ENCODE results near the gene CCDC185.

Gene CCDC185

GRCh38 chr1:223393275-223394214 lies at the start of gene CCDC185:
Gene CCDC185, plus strand, starts transcription at chr1:223393415. Its CDS starts 61 bp downstream, at chr1:223393476.
- DNase-seq: no peak

DNA sequence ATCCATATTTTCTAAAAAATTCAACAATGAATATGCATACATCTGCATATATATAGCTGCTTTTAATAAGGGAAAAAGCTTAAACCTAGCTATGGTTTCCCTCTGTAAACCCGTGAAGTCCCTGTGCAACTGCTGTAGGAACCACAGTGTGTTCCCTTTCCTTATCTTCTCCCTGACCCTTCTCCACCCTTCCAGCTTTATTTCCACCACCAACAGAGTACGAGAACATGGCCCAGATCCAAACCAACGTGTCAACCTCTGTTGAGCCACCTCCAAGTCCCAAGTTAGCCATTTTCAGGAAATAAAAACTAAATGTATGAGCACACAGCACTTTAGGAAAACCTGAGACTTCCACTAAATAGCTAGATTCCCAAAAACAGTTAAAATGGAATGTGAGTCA lies 49.5 kb upstream of the CCDC185 start:
- no peak for DNase-seq

- DNase-seq: no peak
These were observed 48.7 kb upstream of the CCDC185 start for GRCh38 chr1:223344491-223344890.

- DNase-seq: no peak
These were observed 47.5 kb upstream of the CCDC185 start for GRCh38 chr1:223345720-223346119.

DNA sequence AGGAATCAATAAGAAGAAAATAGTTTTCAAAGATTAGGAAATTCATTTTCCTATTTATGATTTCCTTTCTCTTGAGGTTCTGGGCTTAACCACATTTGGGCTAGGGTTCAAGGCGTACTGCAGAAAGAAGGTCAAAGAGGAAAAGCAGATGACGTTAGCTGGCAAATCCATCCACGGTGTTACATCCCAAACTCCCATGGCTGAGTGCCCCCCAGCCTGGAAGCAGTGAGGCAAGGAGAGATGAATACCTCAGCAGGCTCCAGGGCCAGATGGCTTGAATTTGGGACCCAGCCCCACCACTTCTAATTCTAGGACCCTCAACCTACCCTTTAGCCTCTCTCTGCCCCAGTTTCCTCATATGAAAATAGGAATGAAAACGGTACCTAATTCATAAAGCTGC lies 46.9 kb upstream of the CCDC185 start:
- DNase-seq: no peak

GRCh38 chr1:223347583-223347982 lies 45.6 kb upstream of the CCDC185 start:
- no peak for DNase-seq

- DNase-seq: no peak
These were observed 44.8 kb upstream of the CCDC185 start for GRCh38 chr1:223348439-223348838.

GRCh38 chr1:223349241-223349640 lies 44.0 kb upstream of the CCDC185 start:
- no peak for DNase-seq

DNA sequence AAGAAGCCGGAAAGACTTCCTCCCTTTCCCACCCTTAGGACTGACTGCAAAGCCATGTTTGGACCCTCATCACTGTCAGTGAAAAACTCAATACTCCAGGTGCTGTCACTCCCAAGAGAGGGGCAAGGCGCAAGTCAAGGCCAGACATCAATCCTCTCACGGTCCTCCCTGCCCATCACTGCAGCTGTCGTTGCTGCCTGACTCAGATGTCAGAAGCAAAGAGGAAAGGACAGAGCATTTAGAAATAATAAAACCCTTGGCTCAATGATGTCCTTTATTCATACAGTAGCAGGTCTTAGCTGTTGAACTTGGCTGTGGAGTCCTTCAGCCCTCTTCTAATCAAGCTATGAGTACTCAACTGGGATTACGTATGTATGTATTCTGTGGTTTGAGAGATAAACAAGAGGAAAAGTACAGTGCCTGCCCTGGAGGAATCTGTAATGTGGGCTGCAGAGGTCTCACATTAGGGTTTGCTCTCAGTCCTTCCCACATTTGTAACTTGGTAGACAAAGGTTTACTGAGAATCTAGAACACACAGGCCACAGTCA lies 42.8 kb upstream of the CCDC185 start:
- DNase-seq: no peak

GRCh38 chr1:223352944-223353343 lies 40.3 kb upstream of the CCDC185 start:
- DNase-seq: no peak

DNA sequence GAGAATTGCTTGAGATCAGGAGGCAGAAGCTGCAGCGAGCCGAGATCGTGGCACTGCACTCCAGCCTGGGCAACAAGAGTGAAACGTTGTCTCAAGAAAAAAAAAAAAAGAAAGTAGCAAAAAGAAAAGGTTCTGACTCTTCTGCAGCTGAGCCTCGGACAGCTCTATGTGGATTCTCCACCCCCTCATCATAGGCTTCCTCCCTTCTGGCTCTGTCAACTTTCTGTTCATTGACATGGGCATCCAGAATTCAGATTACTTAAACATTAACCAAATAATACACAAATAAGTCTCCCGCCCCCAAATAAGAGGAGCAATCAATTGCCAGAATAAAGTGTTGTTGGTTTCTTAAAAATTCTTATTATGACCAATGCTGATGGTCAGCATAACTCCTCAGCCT lies 39.3 kb upstream of the CCDC185 start:
- DNase-seq: no peak

DNA sequence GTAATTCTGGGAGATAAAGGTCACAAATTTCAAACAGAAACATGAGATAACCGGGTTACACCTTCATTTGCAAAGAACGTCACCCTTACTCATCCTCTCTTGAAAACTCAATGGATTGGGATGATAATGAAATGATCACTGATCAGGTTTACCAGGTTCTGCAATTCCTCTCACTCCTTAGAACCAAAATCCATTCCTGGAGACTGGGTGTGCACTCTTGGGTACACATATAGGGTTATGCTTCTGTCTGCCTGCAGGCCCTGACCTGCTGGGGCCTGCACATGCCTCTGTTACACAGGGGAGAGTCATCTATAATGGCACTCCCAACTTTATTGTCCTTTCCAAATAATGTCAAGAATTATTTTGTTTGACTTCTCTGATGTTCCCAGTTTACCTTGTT lies 37.5 kb upstream of the CCDC185 start:
- DNase-seq: no peak

- no peak for DNase-seq
These were observed 34.4 kb upstream of the CCDC185 start for GRCh38 chr1:223358826-223359225.

GRCh38 chr1:223363057-223363855 lies 30.0 kb upstream of the CCDC185 start:
- peak; percentile 21 for DNase-seq

DNA sequence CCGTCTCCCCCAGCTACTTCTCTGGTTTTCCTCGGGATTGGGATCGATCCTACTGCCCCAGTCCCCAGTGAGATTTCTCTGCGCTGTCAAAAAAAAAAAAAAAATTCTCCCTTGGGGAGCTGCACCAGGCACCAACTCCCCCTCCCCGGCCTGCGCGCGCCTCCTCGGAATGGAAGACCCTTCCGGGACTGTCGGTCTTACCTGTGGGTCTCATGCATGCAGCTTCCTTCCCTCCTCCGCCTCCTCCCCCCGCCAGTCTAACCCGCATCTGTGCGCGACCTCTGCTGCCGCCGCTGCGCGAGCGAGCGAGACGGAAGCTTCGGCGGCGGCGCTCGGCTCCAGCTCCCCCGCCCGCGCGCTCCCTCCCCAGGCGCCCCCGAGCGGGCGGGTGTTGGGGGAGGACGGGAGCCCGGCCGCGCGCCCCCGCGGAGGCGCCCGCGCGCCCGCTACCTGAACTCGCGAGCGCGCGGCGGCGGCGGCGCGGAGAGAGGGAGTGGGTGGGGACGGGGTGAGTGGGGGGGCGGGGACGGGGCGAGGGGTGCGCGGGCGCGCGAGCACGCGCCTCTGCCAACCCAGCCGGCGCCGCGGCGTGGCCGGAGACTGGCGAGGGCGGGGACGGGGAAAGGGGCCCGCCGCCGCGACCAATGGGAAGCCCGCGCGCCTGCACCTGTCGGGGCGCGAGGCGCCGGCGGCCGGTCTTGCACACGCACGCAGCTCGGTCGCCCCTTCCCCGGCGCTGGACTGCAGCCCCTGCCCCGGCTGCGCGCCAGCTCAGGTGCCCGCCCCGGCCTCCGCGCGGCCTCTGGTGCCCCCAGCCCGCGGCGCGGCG lies 29.1 kb upstream of the CCDC185 start, which contains the start of gene SUSD4:
Gene SUSD4, minus strand, starts transcription at position 321 of the 829 bp plus-strand sequence. CDS start 751 bp downstream, outside the sequence.
- DNase-seq: peak; percentile 63

- peak; percentile 23 for DNase-seq
These were observed 28.4 kb upstream of the CCDC185 start for GRCh38 chr1:223364685-223365382.

DNA sequence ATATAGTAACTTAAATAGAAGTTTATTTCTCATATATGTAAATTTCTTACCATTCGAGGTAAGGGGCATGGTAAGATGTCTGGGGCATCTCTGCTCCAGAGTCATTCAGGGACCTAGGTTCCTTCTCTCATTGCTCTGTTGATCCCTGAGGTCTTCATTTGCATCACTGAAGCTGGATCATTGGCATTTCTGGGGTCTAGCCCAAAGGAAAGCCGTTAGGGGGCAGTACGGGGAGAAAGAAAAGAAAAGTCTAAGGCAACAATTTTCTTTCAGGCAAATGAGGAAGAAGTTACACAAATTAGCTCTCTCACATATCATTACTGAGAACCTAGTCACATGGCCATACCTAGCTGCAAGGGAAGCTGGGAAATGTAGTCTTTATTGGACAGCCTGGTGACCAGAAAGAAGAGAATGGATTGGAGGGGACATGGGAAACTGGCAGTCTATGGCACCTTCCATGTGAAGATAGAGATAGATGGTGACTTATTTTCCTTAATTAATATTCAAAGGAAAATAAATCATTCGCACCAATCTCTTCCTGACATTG lies 19.1 kb upstream of the CCDC185 start:
- DNase-seq: no peak

DNA sequence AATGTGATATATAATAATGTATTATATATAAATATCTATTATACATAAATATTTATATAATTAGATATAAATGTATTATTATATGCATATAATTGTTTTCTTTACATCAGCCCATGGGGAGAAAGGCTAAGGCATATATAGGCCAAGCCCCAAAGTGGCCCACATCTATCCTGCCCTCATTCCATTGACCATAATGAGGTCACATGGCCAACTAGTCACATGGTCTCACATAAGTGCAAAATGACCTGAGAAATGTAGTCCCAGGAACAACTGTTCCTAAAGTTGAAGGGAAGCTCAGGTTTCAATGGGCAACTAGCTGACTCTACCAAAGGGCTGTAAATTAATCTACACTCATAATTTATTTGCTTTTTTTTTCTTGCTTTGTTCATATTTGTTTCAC lies 14.5 kb upstream of the CCDC185 start:
- no peak for DNase-seq

DNA sequence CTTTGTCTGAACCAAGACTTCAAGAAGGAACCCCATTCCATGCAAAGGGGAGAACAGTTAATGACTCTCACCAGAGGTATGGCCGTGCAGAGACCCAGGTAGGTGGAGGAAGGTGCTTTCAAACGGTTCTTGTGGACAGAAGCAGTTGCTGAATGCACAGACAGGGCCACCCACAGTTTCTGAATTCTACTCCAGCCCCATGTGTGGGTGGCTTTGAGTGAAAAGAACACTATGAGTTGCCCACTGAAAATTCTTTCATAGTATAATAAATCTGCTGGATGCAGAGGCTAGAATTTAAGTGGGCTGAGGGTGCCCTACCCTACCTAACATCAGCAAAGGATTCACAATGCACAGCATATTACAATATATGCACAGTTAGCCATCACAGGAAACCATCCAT lies 7.2 kb upstream of the CCDC185 start:
- no peak for DNase-seq

GRCh38 chr1:223390618-223391017 lies 2.6 kb upstream of the CCDC185 start:
- no peak for DNase-seq

DNA sequence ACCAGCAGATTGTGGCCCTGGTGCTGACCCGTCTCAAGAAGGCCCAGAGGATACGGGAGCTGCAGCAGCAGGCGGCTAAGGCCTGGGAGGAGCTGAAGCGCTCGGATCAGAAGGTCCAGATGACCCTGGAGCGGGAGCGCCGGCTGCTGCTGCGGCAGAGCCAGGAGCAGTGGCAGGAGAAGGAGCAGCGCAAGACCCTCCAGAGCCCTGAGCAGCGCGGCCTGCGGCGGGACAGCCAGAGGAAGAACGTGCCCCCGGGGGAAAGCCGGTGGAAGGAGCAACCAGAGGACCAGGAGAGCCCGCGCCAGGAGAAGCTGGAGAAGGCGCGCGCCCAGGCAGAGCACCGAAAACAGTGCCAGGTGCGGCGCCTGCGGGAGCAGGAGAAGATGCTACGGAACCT lies 1.0 kb downstream of the CCDC185 start:
- no peak for DNase-seq

DNA sequence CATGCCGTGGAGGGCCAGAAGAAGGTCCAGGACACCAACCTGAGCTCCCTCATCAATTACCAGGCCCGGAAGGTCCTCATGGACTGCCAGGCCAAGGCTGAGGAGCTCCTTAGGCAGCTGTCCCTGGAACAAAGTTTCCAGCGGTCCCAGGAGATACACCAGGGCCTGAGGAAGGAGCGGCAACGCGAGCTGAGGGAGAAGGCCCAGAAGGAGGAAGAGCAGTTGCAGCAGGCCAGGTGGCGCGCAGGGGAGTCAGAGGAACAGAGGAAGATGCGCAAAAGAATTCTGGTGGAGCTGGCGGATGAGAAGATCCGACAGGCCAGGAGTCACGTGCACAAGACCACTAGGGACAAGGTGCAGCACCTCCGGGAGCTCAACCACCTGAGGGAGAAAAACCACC lies 1.5 kb downstream of the CCDC185 start:
- no peak for DNase-seq
